Measurements from ENCODE around the gene OGFOD2. TPM values are rescaled to one million over a fixed set of nuclear protein-coding genes. Genes with fewer than 3 reads are reported as not detected.

OGFOD2 gene
- total RNA-seq, 1 donor from 2014 or later: 15.0 TPM

DNA sequence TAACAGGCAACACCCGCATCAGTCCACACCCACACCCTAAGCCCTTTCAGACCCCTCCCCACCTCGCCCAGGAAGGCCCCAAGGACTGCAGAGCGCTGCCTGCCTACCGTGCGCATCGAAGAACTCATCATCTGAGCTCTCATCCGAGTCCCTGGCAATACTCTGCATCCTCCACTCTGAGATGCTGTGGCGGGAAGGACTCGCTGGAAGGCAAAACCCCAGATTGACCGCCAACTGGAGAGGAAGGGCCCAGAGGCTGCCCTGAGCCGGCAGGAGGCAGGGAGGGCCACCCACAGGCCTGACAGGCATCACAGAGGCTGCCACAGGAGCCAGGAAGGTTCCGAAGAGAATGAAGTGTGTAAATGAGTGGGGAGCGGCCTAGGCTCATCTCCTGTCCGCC is 29.2 kb downstream of the OGFOD2 start:
- no peak overlapping the region for H3K4me3 ChIP-seq (ENCODE audit: low read depth, low read length)
- no peak for DNase-seq (ENCODE audit: low read depth)
- no peak for TF ChIP-seq CTCF (IDR thresholded peaks at IDR 0.05; ENCODE audit: insufficient read depth, low read length, severe bottlenecking)
- H3K27me3 ChIP-seq (ENCODE audit: control insufficient read depth, insufficient read depth, low read length): no peaks in the 10 kb centered on the region
- H3K36me3 ChIP-seq (ENCODE audit: control insufficient read depth, insufficient read depth, low read length): peaks cover 8% of the 10 kb centered on the region
- FAIRE-seq: no peak

DNA sequence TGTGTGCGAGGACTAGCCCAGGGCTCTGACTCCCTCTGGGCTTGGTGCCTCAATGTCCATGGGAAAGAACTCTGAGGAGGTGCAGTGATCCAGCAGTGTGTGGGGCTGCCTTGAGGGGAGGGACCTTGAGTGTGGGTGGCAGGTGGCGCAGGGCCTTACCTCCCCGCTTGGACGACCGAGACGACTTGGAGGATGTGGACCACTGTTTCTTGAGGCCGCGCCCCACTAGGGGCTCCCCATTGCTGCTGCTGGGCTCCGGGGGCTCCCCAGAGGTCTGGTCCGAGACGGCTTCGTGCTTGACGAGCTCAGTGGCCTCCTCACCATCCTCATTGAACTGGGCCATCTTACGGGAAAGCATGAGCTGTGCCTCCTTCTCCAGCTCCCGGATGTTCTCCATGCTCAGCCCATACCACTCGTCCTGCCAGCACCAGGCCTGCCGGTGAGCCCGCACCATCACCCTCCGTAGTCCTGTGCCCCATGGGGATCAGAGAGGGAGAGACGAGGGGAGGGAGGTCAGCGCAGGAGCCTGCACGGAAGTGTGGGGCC is 30.1 kb downstream of the OGFOD2 start:
- Histone ChIP-seq H3K36me3 (ENCODE audit: control insufficient read depth, insufficient read depth, low read length) (peaks cover 6% of the 10 kb centered on the region), H3K4me3 (ENCODE audit: low read depth, low read length) (no peak overlapping the region), H3K27me3 (ENCODE audit: control insufficient read depth, insufficient read depth, low read length) (no peaks in the 10 kb centered on the region)
- no peak for FAIRE-seq
- DNase-seq (ENCODE audit: low read depth): no peak
- no peak for TF ChIP-seq CTCF (IDR thresholded peaks at IDR 0.05; ENCODE audit: insufficient read depth, low read length, severe bottlenecking)

DNA sequence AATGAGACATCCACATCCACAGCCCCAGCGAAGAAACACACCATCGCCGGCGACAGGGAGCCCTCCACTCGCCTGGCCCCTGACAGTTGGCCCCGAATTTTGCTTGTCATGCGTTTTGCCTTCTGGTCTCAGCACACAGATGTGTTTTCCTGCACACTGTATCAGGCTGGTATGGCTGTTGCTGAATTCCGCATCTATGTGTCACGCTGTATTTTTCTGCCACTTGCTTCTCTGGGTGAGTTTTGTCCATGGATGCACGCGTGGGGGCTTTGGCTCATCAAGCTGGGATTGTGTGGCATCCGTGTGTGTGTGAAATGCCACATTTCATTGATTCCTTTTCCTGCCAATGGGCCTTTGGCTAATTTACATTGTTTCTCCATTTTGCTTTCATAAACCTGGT is 31.9 kb downstream of the OGFOD2 start:
- peaks cover 6% of the 10 kb centered on the region for H3K36me3 ChIP-seq (ENCODE audit: control insufficient read depth, insufficient read depth, low read length)
- DNase-seq (ENCODE audit: low read depth): no peak
- FAIRE-seq: peak; percentile 23
- TF ChIP-seq CTCF (IDR thresholded peaks at IDR 0.05; ENCODE audit: insufficient read depth, low read length, severe bottlenecking): no peak
- no peaks in the 10 kb centered on the region for H3K27me3 ChIP-seq (ENCODE audit: control insufficient read depth, insufficient read depth, low read length)
- H3K4me3 ChIP-seq (ENCODE audit: low read depth, low read length): no peak overlapping the region

- no peaks in the 10 kb centered on the region for H3K27me3 ChIP-seq (ENCODE audit: control insufficient read depth, insufficient read depth, low read length)
- no peak for TF ChIP-seq CTCF (IDR thresholded peaks at IDR 0.05; ENCODE audit: insufficient read depth, low read length, severe bottlenecking)
- H3K36me3 ChIP-seq (ENCODE audit: control insufficient read depth, insufficient read depth, low read length): peaks cover 1% of the 10 kb centered on the region
- DNase-seq (ENCODE audit: low read depth): no peak
- no peak for FAIRE-seq
- no peak overlapping the region for H3K4me3 ChIP-seq (ENCODE audit: low read depth, low read length)
These were observed 35.1 kb downstream of the OGFOD2 start for GRCh38 chr12:123010110-123010509.

DNA sequence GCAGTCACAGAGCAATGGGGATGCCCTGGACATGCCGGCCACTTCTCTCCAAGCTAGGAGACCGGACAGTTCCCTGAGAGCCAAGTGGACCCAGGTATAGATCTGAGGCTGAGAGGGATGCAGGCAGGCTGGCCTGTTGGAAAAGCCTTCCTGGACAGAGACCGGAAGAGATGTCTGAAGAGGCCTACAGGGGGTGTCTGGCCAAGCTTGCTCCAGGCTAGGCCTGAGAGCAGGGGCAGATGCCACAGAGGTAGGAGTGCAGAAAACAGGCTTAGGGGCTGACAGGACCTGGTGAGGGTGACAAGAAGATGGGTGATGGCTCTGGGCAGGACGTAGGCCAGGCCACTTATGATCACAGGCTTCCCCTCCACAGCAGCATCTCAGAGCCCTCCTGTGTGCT is 35.6 kb downstream of the OGFOD2 start:
- TF ChIP-seq CTCF (IDR thresholded peaks at IDR 0.05; ENCODE audit: insufficient read depth, low read length, severe bottlenecking): no peak
- no peak for DNase-seq (ENCODE audit: low read depth)
- Histone ChIP-seq H3K36me3 (ENCODE audit: control insufficient read depth, insufficient read depth, low read length) (peaks cover 1% of the 10 kb centered on the region), H3K4me3 (ENCODE audit: low read depth, low read length) (no peak overlapping the region), H3K27me3 (ENCODE audit: control insufficient read depth, insufficient read depth, low read length) (no peaks in the 10 kb centered on the region)
- no peak for FAIRE-seq

DNA sequence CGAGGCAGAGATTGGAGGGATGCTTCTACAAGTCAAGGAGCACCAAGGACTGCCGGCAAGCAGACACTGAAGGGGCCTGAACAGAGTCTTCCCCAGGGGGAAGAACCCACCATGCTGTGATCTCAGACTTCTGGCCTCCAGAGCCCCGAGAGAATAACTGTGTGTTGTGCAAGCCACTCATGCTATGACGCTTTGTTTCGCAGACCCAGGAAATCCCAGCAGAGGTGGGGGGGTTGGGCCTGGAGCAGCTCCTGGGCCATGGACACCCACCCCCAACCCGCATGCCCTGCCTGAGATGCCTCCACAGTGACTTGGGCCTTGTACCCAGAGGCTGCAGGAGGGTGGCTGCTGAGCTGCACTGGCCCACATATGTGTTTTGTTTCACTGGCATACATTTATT is 36.7 kb downstream of the OGFOD2 start:
- peaks cover 1% of the 10 kb centered on the region for H3K36me3 ChIP-seq (ENCODE audit: control insufficient read depth, insufficient read depth, low read length)
- no peaks in the 10 kb centered on the region for H3K27me3 ChIP-seq (ENCODE audit: control insufficient read depth, insufficient read depth, low read length)
- no peak for TF ChIP-seq CTCF (IDR thresholded peaks at IDR 0.05; ENCODE audit: insufficient read depth, low read length, severe bottlenecking)
- FAIRE-seq (no peak), DNase-seq (ENCODE audit: low read depth) (no peak)
- H3K4me3 ChIP-seq (ENCODE audit: low read depth, low read length): no peak overlapping the region

Data from bronchial epithelial cell (primary cell).